Measurements from ENCODE around the gene RASA1.

DNA sequence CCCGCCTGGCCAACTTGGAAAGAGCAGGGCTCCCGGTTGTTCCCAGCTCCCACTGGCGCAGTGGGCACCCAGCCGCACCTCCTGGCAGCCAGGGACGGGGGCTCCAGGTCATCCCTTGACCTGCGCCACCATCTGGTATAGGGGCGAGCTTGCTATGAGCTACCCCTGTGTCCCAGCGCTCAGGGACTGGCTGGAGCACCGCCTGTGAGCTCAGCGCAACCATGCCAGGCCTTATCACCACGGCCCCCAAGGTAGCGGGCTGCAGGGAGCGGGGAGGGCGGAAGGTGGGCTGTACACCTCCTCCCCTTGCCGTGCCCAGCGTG is 15.4 kb upstream of the RASA1 start:
- TF ChIP-seq, protein P1, sequence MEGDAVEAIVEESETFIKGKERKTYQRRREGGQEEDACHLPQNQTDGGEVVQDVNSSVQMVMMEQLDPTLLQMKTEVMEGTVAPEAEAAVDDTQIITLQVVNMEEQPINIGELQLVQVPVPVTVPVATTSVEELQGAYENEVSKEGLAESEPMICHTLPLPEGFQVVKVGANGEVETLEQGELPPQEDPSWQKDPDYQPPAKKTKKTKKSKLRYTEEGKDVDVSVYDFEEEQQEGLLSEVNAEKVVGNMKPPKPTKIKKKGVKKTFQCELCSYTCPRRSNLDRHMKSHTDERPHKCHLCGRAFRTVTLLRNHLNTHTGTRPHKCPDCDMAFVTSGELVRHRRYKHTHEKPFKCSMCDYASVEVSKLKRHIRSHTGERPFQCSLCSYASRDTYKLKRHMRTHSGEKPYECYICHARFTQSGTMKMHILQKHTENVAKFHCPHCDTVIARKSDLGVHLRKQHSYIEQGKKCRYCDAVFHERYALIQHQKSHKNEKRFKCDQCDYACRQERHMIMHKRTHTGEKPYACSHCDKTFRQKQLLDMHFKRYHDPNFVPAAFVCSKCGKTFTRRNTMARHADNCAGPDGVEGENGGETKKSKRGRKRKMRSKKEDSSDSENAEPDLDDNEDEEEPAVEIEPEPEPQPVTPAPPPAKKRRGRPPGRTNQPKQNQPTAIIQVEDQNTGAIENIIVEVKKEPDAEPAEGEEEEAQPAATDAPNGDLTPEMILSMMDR (IDR thresholded peaks at IDR 0.05; ENCODE audit: low read depth, low read length): no peak
- TF ChIP-seq POLR2A (IDR thresholded peaks at IDR 0.05; ENCODE audit: extremely low read depth, insufficient read length): no peak
- TF ChIP-seq, protein P2, sequence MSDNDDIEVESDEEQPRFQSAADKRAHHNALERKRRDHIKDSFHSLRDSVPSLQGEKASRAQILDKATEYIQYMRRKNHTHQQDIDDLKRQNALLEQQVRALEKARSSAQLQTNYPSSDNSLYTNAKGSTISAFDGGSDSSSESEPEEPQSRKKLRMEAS (IDR thresholded peaks at IDR 0.05; ENCODE audit: low read depth, low read length): no peak
